GM13977 (cell line): Measurements from ENCODE around the gene KCNN3.

Experiments used
- DNase-seq: peaks from one replicate; pipeline ENCODE4 v3.0.0; 2012; ENCODE audit warnings: low spot score
- in situ Hi-C: fragments of 300-500 bp; cut with MboI; formaldehyde crosslinking; loops from one replicate; pipeline ENCODE4 v1.12.0; 2022; ENCODE audit warnings: low sequenced_read_pairs, low pct_unique_long_range_greater_than_20kb, mixed read lengths, inconsistent platforms; ENCODE audit not compliant: unreplicated experiment
- TF ChIP-seq, protein P1 (sequence below): IDR thresholded peaks from 2 replicates; pipeline ENCODE4 v1.5.1; 2012; ENCODE audit warnings: mild to moderate bottlenecking, control low read depth; ENCODE audit not compliant: insufficient read depth; ENCODE audit errors: extremely low read depth, missing control alignments

Gene KCNN3

DNA sequence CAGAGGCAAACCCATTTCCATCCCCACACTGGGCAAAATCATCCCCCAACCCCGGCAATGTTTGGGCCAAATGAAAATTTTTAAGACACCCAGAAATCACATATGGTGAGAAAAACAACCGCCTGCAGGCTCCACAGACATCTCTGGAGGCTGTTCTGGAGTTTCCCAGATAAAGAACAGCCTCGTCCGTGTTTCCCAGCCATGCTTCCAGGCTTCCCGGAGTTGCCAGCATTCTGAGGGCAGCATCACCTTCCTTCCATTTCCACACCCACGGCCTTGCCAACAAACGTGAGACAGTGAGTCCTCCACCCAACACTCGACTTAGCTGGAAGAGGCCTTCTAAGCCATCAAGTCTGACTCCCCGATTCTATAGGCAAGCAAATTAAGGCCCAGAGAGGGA, 36.9 kb downstream of the KCNN3 start:
- in situ Hi-C loops: no loop called here
- TF ChIP-seq, protein P1, sequence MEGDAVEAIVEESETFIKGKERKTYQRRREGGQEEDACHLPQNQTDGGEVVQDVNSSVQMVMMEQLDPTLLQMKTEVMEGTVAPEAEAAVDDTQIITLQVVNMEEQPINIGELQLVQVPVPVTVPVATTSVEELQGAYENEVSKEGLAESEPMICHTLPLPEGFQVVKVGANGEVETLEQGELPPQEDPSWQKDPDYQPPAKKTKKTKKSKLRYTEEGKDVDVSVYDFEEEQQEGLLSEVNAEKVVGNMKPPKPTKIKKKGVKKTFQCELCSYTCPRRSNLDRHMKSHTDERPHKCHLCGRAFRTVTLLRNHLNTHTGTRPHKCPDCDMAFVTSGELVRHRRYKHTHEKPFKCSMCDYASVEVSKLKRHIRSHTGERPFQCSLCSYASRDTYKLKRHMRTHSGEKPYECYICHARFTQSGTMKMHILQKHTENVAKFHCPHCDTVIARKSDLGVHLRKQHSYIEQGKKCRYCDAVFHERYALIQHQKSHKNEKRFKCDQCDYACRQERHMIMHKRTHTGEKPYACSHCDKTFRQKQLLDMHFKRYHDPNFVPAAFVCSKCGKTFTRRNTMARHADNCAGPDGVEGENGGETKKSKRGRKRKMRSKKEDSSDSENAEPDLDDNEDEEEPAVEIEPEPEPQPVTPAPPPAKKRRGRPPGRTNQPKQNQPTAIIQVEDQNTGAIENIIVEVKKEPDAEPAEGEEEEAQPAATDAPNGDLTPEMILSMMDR: no peak
- no peak for DNase-seq

GRCh38 chr1:154832384-154832783, 37.7 kb downstream of the KCNN3 start:
- in situ Hi-C loops: no loop called here
- TF ChIP-seq, protein P1: no peak
- DNase-seq: no peak

- TF ChIP-seq, protein P1: no peak
- in situ Hi-C loops: no loop called here
- no peak for DNase-seq
These were observed 38.6 kb downstream of the KCNN3 start for GRCh38 chr1:154831462-154831861.

- no peak for DNase-seq
- TF ChIP-seq, protein P1: no peak
- in situ Hi-C loops: no loop called here
These were observed 41.0 kb downstream of the KCNN3 start for GRCh38 chr1:154829062-154829461.

DNA sequence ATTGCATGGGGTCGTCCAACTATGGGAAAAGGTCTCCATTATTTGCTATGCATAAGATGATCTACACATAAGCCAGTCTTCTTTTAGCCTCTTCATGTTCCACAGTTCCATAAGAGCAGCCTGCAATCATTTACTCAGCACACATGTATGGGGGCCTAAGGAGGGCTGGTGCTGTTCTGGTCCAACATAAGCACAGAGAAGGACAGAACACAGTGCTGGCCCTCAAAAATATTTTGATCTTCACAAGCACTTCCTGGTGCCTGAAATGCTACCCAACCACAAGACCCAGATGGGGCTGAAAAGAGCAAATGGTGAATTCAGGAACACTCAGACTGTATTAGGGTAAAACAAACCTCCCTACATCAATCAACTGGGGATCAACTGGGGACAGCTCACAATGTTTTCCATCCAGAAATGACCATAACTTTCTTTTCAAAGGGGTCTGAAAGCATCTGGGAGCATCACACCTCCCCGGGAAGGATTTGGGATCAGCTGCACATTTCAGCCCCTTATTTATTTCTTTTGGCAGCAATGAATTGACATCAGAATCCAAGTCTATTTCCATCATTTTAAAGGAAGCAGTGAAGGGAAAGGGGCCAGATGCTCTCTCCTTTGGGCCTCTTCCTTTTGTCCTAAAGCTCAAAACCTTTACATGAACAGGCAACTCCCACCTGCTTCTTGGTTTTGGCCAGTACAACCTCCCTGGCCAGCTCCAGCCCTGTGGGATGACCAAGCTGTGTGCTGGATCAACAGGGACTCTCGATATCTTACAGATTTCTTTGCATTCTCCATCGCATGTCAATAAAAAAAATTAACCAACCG, 45.7 kb downstream of the KCNN3 start:
- in situ Hi-C loops: no loop called here
- no peak for DNase-seq
- TF ChIP-seq, protein P1: no peak

GRCh38 chr1:154822717-154823116, 47.4 kb downstream of the KCNN3 start:
- TF ChIP-seq, protein P1: no peak
- no peak for DNase-seq
- in situ Hi-C loops: no loop called here
